ENCODE data around the gene POLR1G.
"Not testable (repeated sequence)": the region's sequence is repeated elsewhere in the genome, so short reads cannot be mapped to it uniquely, and the experiment has no call there.

GRCh38 chr19:45410330-45410729, 3.9 kb downstream of the POLR1G start:
- not testable (repeated sequence) for TF ChIP-seq CTCF (conservative IDR thresholded peaks at IDR 0.05; ENCODE audit: low read length); EZH2phosphoT487 (IDR thresholded peaks at IDR 0.05; ENCODE audit: borderline replicate concordance, low read depth, low read length)

All from OCI-LY7 (cell line).